C4-2B (cell line): ENCODE data around the gene ABI1.

Experiments used
- ZFX ChIP-seq: fragments of 450-650 bp; IDR thresholded peaks from 2 replicates; pipeline ENCODE4 v1.6.1; 2017
- TF ChIP-seq, protein P1 (sequence below): fragments of 450-650 bp; conservative IDR thresholded peaks from 2 replicates; pipeline ENCODE4 v1.5.1; 2017; ENCODE audit warnings: mild to moderate bottlenecking

GRCh38 chr10:26697163-26697921, 163.4 kb downstream of the ABI1 start, which contains the start of gene PDSS1:
- TF ChIP-seq, protein P1, sequence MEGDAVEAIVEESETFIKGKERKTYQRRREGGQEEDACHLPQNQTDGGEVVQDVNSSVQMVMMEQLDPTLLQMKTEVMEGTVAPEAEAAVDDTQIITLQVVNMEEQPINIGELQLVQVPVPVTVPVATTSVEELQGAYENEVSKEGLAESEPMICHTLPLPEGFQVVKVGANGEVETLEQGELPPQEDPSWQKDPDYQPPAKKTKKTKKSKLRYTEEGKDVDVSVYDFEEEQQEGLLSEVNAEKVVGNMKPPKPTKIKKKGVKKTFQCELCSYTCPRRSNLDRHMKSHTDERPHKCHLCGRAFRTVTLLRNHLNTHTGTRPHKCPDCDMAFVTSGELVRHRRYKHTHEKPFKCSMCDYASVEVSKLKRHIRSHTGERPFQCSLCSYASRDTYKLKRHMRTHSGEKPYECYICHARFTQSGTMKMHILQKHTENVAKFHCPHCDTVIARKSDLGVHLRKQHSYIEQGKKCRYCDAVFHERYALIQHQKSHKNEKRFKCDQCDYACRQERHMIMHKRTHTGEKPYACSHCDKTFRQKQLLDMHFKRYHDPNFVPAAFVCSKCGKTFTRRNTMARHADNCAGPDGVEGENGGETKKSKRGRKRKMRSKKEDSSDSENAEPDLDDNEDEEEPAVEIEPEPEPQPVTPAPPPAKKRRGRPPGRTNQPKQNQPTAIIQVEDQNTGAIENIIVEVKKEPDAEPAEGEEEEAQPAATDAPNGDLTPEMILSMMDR = no peak
- TF ChIP-seq ZFX = peak; percentile 77
